OCI-LY3 (cell line): Measurements from ENCODE around the gene ARID3C.

Source experiments
- EZH2phosphoT487 ChIP-seq: fragments of 200-600 bp; shearing (Covaris generic); IDR thresholded peaks from 2 replicates; pipeline ENCODE4 v1.6.1; 2018; ENCODE audit warnings: antibody characterized with exemption, mixed run types, low read depth
- TF ChIP-seq, protein P1 (sequence below): fragments of 200-600, 300-600 bp; sonication (generic); IDR thresholded peaks from 2 replicates; pipeline ENCODE4 v1.5.1; 2014; ENCODE audit warnings: antibody characterized with exemption, low read length, low read depth

DNA sequence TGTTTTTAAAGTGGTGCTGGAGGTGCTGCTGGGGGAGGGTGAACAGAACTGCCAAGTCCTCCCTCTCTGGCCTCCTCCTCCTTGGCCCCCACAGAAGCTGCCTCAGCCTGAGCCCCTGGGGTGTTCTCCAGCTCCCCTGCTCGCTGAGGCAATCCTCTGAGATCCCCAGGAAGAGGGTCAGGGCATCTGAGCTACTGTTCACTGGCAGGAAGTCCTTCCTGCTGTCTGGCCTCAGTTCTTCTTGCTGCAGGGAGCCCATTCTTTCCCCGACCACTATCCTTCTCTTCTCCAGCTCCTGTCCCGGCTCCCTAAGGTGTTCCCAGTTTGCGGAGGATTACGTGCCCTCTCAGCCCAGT, 49.1 kb downstream of the ARID3C start:
- TF ChIP-seq, protein P1, sequence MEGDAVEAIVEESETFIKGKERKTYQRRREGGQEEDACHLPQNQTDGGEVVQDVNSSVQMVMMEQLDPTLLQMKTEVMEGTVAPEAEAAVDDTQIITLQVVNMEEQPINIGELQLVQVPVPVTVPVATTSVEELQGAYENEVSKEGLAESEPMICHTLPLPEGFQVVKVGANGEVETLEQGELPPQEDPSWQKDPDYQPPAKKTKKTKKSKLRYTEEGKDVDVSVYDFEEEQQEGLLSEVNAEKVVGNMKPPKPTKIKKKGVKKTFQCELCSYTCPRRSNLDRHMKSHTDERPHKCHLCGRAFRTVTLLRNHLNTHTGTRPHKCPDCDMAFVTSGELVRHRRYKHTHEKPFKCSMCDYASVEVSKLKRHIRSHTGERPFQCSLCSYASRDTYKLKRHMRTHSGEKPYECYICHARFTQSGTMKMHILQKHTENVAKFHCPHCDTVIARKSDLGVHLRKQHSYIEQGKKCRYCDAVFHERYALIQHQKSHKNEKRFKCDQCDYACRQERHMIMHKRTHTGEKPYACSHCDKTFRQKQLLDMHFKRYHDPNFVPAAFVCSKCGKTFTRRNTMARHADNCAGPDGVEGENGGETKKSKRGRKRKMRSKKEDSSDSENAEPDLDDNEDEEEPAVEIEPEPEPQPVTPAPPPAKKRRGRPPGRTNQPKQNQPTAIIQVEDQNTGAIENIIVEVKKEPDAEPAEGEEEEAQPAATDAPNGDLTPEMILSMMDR: no peak
- no peak for TF ChIP-seq EZH2phosphoT487
